Astrocyte (in vitro differentiated cells and primary cell): ENCODE data around the gene SLC6A4.

Experiments
- CTCF ChIP-seq: IDR thresholded peaks from 2 replicates; pipeline ENCODE4 v1.5.1; 2011; ENCODE audit warnings: low read depth, mild to moderate bottlenecking, inconsistent platforms, low read length, moderate library complexity; ENCODE audit not compliant: insufficient read depth
- EZH2 ChIP-seq: IDR thresholded peaks from 2 replicates; pipeline ENCODE4 v1.6.1; 2012; ENCODE audit warnings: mild to moderate bottlenecking, low read length, inconsistent platforms; ENCODE audit not compliant: insufficient read depth

DNA sequence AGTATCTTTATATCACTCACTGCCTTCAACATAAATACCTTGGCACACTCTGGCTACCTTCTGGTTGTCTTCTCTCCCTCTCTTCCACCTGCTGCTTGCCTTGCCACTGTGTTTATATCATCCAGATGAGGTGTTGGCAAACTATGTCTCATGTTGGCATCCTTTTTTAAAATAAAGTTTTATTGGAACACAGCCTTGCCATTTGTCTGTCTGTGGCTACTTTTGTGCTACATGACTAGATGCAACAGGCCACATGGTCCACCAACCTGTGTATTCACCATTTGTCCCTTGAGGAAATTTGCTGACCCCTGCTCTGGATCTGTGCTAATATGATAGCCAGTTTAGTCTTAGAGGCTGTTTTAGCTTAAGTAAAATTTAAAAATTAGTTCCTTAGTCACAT lies 82.0 kb downstream of the SLC6A4 start:
- TF ChIP-seq CTCF (no peak), EZH2 (no peak)
